ENCODE data around the gene PACRG.

DNA sequence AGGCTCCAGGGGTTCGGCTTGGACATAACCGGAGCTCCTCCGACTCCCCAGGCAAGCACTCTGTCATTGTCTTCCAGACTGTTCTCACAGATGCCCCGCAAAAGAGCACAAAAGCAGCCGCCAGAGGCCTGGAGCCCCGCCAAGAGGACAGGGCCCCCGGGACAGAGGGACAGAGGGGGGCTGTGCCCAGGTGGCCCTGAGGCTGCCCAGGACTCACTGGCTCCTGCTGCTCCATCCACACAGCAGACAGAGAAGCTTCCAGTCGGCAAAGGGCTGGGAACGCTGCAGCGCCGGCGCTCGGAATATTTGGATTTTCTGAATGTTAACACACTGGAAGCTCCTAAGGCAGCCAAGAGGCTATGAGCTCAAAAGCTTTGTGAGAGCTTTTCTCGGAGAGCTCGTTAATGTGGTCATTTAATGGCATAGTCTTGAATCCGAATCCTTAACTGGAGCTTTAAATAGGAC, 618.8 kb downstream of the PACRG start:
- no peak for TF ChIP-seq GATA2 (IDR thresholded peaks at IDR 0.05; ENCODE audit: low read depth, low read length)
- no peak for TF ChIP-seq GATA3 (IDR thresholded peaks at IDR 0.05; ENCODE audit: low read depth, low read length)
